Lung (tissue), 12 donors: ENCODE results near the gene B3GNT3. TPM values are rescaled to one million over a fixed set of nuclear protein-coding genes. Genes with fewer than 3 reads are reported as not detected.
A peak's percentile ranks its signal among the peaks of the same experiment; 100 is the strongest.

ENCODE experiments used
- ATAC-seq: fragments of 200-7000 bp; cut with Tn5 transposase; one replicate; pipeline ENCODE4 v1.9.1; 2020; ENCODE audit warnings: moderate number of reproducible peaks; ENCODE audit not compliant: insufficient read depth, low FRiP score
- DNase-seq, 3 donors: peaks; one replicate each; pipeline ENCODE4 v3.0.0-alpha.2; 2013 to 2017
- H3K27ac ChIP-seq, 2 donors: one replicate each; pipeline ENCODE4 v1.5.1; 2013; ENCODE audit warnings: mild to moderate bottlenecking in 2 of 2, moderate library complexity in 2 of 2, control low read depth in 1 of 2, inconsistent platforms in 1 of 2, low read depth in 1 of 2, low read length in 1 of 2
- H3K27me3 ChIP-seq, 3 donors: one replicate each; pipeline ENCODE4 v1.5.1; 2013; ENCODE audit warnings: low read length in 2 of 3; ENCODE audit not compliant: control insufficient read depth in 3 of 3, insufficient read depth in 3 of 3
- H3K36me3 ChIP-seq, 4 donors: one replicate each; pipeline ENCODE4 v1.5.1; 2013; ENCODE audit warnings: low read length in 4 of 4, mild to moderate bottlenecking in 1 of 4, moderate library complexity in 1 of 4; ENCODE audit not compliant: control insufficient read depth in 4 of 4, insufficient read depth in 4 of 4
- H3K4me1 ChIP-seq, 5 donors: one replicate each; pipeline ENCODE4 v1.5.1; 2013; ENCODE audit warnings: low read length in 5 of 5, mild to moderate bottlenecking in 2 of 5, moderate library complexity in 1 of 5; ENCODE audit not compliant: control insufficient read depth in 5 of 5, insufficient read depth in 5 of 5
- H3K4me3 ChIP-seq: one replicate; pipeline ENCODE4 v1.5.1; 2013; ENCODE audit warnings: mild to moderate bottlenecking, control low read depth, moderate library complexity
- H3K9ac ChIP-seq, 2 donors: one replicate each; pipeline ENCODE4 v1.5.1; 2013; ENCODE audit warnings: low read length in 2 of 2, control low read depth in 1 of 2; ENCODE audit not compliant: insufficient read depth in 1 of 2
- H3K9me3 ChIP-seq, 4 donors: one replicate each; pipeline ENCODE4 v1.5.1; 2013; ENCODE audit warnings: low read length in 3 of 4, mild to moderate bottlenecking in 1 of 4, moderate library complexity in 1 of 4; ENCODE audit not compliant: control insufficient read depth in 4 of 4, insufficient read depth in 3 of 4
- WGBS, 2 donors: extraction: QIAGEN DNeasy Blood & Tissue Kit; methylation state at CpG; one replicate each; pipeline ENCODE4 v1.1.7; 2013; 5-methylcytosine and 5-hydroxymethylcytosine counted together
- polyA plus RNA-seq, 2 donors: library from polyadenylated mRNA; stranded (reverse); fragments of 200-250 nt; gene quantifications; one replicate each; pipeline ENCODE4 v1.2.1, GENCODE V29; 2013
- total RNA-seq, 2 donors: library from RNA; depleted of rRNA in 1 of 2; stranded (reverse); fragments of >200 nt in 1 of 2; gene quantifications; one replicate each; pipeline ENCODE4 v1.2.1, GENCODE V29; 2014 to 2021
- TF ChIP-seq, protein P1 (sequence below): IDR thresholded peaks from 2 replicates; pipeline ENCODE4 v1.5.1; 2012; ENCODE audit warnings: mild to moderate bottlenecking; ENCODE audit errors: control extremely low read depth, extremely low read depth
- donor health status: control.
- donor health status: control.
- donor health status: Bipolar disorder and iron deficiency.
- donor health status: healthy.
- donor health status: DM: yes; HTN: yes; CAD: no.

The B3GNT3 gene
- total and polyA plus RNA-seq, 4 donors: 1.00 to 3.0 (median 2.0) TPM

DNA sequence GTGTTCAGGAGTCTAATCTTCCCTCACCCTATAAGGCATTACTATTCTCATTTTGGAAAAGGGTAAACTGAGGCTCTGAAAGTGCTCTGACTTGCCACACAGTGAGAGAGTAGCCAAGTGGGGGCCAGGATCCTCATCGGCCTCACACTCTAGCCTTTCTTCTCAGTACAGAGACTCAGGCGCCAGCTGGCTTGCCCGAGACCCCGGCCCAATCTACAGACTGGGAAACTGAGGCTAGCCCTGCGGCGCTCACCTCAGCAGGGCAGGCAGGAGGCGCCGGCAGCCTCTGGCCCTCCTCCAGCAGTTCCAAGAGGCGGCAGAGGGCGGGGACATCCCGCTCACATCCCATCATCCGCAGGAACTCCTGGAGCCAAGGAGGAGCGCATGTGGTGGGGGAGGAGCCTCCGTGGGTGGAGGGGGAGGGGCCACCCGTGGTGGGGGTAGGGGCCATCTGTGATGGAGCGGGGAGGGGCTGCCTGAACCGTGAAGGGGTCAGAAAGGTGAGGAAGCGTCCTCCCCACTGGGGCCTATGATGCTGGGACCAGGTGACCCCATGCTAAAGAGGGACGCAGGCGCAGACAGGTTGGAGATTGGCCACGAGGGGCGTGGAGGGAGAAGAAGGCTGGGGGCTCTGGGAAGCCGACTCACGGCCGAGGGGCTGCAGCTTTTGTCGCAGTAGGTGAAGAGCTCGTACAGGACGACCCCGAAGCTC is 35.1 kb downstream of the B3GNT3 start:
- DNase-seq (peak in 1 of 3 donors; percentile 30), ATAC-seq (no peak)
- H3K36me3 ChIP-seq: peaks cover 0 to 13% (median 0%) of the 10 kb centered on the region in 4 donors
- TF ChIP-seq, protein P1, sequence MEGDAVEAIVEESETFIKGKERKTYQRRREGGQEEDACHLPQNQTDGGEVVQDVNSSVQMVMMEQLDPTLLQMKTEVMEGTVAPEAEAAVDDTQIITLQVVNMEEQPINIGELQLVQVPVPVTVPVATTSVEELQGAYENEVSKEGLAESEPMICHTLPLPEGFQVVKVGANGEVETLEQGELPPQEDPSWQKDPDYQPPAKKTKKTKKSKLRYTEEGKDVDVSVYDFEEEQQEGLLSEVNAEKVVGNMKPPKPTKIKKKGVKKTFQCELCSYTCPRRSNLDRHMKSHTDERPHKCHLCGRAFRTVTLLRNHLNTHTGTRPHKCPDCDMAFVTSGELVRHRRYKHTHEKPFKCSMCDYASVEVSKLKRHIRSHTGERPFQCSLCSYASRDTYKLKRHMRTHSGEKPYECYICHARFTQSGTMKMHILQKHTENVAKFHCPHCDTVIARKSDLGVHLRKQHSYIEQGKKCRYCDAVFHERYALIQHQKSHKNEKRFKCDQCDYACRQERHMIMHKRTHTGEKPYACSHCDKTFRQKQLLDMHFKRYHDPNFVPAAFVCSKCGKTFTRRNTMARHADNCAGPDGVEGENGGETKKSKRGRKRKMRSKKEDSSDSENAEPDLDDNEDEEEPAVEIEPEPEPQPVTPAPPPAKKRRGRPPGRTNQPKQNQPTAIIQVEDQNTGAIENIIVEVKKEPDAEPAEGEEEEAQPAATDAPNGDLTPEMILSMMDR: no peak
- H3K4me1 ChIP-seq: peaks cover 0 to 3% (median 0%) of the 10 kb centered on the region in 5 donors
- H3K4me3 ChIP-seq: no peak overlapping the region
- H3K9ac ChIP-seq: no peak overlapping the region
- H3K9me3 ChIP-seq: peaks cover 0 to 2% (median 0%) of the 10 kb centered on the region in 4 donors
- peaks cover 0 to 22% (median 5%) of the 10 kb centered on the region in 3 donors for H3K27me3 ChIP-seq
- no peak overlapping the region for H3K27ac ChIP-seq
- WGBS, 2 donors: 39 to 63% methylated on average over 27 to 29 of the region's 29 CpGs

DNA sequence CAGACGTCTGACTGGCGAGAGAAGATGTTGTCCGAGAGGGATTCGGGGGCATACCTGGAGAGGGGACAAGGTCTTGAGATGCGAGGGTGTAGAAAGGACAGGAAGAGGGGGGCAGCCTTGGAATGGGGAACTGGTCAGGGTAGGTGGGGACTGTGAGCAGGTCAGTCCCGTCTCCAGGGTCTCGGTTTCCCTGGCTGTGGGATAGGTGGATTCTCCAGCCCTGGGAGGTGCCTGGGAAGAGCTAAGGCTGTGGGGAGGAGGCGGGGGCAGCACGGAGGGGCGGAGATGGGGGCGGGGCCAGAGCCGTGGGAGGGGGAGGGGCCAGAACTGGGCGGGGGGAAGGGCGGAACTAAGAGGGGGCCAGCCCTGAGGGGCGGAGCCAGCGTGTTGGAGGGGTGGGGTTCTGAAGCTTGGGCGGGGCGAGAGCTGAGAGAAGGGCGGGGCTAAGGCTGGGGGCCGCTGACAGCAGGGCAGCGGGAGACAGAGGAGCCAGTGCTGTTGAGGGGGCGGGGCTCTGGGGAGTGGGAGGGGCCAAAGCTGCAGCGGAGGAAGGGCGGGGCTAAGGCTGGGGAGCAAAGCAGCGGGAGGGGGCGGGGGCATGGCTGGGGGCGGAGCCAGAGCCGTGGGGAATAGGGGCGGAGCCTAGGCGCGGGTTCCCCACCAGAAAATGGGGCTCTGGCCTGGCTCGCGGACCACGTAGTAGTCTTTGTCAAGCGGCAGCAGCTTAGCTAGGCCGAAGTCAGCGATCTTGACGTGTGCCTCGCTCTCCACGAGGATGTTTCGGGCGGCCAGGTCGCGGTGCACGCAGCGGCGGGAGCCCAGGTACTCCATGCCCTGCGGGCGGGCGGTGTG is 35.9 kb downstream of the B3GNT3 start:
- peaks cover 0 to 3% (median 0%) of the 10 kb centered on the region in 5 donors for H3K4me1 ChIP-seq
- WGBS, 2 donors: 40 to 67% methylated on average over 45 to 50 of the region's 50 CpGs
- ATAC-seq (peak; percentile 30), DNase-seq (peak; percentile 20 to 59 (median 38))
- H3K27ac ChIP-seq: no peak overlapping the region
- peaks cover 0 to 22% (median 5%) of the 10 kb centered on the region in 3 donors for H3K27me3 ChIP-seq
- H3K36me3 ChIP-seq: peaks cover 0 to 13% (median 0%) of the 10 kb centered on the region in 4 donors
- no peak overlapping the region for H3K9ac ChIP-seq
- H3K9me3 ChIP-seq: peaks cover 0 to 2% (median 0%) of the 10 kb centered on the region in 4 donors
- TF ChIP-seq, protein P1: no peak
- H3K4me3 ChIP-seq: no peak overlapping the region

DNA sequence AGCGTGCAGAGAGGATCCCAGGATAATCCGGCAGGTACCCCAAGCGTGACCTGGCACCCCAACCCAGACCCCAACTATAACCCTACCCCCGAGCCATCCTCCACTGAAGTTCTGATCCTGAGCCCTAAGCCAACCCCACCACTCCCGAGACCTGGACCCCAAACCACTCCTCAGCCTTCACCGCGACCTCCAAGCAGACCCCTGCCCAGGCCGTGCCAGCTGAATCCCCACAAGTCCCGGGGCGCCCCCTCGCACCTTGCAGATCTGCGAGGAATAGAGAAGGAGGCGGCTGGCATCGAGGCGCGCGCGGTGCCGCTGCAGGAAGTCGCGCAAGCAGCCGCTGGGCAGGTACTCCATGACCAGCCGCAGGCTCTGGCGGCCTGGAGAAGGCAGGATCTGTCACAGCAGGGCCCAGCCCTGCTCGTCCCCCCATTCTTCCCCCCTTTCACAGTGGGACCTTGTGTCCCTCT is 36.5 kb downstream of the B3GNT3 start:
- H3K27me3 ChIP-seq: peaks cover 0 to 22% (median 5%) of the 10 kb centered on the region in 3 donors
- H3K4me3 ChIP-seq: no peak overlapping the region
- no peak for DNase-seq
- peaks cover 0 to 2% (median 0%) of the 10 kb centered on the region in 4 donors for H3K9me3 ChIP-seq
- TF ChIP-seq, protein P1: no peak
- no peak for ATAC-seq
- peaks cover 0 to 3% (median 0%) of the 10 kb centered on the region in 5 donors for H3K4me1 ChIP-seq
- H3K36me3 ChIP-seq: peaks cover 0 to 13% (median 0%) of the 10 kb centered on the region in 4 donors
- H3K9ac ChIP-seq: no peak overlapping the region
- no peak overlapping the region for H3K27ac ChIP-seq
- 55 to 76% methylated on average over 25 of the region's 25 CpGs for WGBS, 2 donors
